GM18858 (cell line): ENCODE data around the gene HOOK2.
"Not testable (repeated sequence)": the region's sequence is repeated elsewhere in the genome, so short reads cannot be mapped to it uniquely, and the experiment has no call there.

Source experiments
- ATAC-seq: cut with Tn5 transposase; IDR thresholded peaks from one replicate; pipeline ENCODE4 v1.9.1; 2021; ENCODE audit not compliant: unreplicated experiment

Gene HOOK2

GRCh38 chr19:12722566-12723380, 52.6 kb downstream of the HOOK2 start:
- ATAC-seq, result no peak

GRCh38 chr19:12721656-12722565, 53.4 kb downstream of the HOOK2 start:
- no peak for ATAC-seq

- ATAC-seq, result no peak
Observed at GRCh38 chr19:12720851-12721655, 54.3 kb downstream of the HOOK2 start.

GRCh38 chr19:12720296-12720695, 55.1 kb downstream of the HOOK2 start:
- ATAC-seq, result no peak

GRCh38 chr19:12715929-12716328, 59.4 kb downstream of the HOOK2 start:
- no peak for ATAC-seq

GRCh38 chr19:12715102-12715501, 60.2 kb downstream of the HOOK2 start:
- ATAC-seq, result no peak

- not testable (repeated sequence) for ATAC-seq
Observed at GRCh38 chr19:12713304-12713703, 62.0 kb downstream of the HOOK2 start.
